ENCODE measurements around the gene RUNX1.

RUNX1 gene

DNA sequence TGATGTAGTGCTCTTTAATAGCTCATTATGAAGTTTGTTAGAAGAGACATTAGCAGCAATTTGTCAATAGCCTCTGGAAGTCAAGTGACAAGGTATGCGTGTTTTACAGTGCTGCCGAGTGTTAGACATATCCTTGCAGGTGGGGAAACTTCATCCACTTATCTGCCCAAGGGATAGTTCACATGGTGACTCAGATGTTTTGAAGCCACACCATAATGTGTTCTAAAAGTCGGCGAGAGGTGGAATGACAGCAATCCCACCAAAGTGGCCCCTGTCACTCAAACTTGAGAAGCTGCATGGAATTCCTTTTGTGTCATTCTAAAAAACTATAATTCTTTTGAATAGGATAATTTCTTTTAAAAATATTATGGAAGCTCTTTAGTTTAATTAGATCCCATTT lies 98.1 kb downstream of the RUNX1 start:
- TF ChIP-seq, protein P1, sequence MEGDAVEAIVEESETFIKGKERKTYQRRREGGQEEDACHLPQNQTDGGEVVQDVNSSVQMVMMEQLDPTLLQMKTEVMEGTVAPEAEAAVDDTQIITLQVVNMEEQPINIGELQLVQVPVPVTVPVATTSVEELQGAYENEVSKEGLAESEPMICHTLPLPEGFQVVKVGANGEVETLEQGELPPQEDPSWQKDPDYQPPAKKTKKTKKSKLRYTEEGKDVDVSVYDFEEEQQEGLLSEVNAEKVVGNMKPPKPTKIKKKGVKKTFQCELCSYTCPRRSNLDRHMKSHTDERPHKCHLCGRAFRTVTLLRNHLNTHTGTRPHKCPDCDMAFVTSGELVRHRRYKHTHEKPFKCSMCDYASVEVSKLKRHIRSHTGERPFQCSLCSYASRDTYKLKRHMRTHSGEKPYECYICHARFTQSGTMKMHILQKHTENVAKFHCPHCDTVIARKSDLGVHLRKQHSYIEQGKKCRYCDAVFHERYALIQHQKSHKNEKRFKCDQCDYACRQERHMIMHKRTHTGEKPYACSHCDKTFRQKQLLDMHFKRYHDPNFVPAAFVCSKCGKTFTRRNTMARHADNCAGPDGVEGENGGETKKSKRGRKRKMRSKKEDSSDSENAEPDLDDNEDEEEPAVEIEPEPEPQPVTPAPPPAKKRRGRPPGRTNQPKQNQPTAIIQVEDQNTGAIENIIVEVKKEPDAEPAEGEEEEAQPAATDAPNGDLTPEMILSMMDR (IDR thresholded peaks at IDR 0.05; ENCODE audit: low read depth, low read length): no peak
- no peak overlapping the region for H3K27ac ChIP-seq
- H3K36me3 ChIP-seq: no peaks in the 10 kb centered on the region
- H3K9me3 ChIP-seq (ENCODE audit: severe bottlenecking): no peaks in the 10 kb centered on the region
- no peak overlapping the region for H3K4me3 ChIP-seq (ENCODE audit: low read depth, low read length)
- DNase-seq: no peak
- H3K27me3 ChIP-seq (ENCODE audit: insufficient read depth, low read depth, severe bottlenecking): peaks cover 81% of the 10 kb centered on the region

DNA sequence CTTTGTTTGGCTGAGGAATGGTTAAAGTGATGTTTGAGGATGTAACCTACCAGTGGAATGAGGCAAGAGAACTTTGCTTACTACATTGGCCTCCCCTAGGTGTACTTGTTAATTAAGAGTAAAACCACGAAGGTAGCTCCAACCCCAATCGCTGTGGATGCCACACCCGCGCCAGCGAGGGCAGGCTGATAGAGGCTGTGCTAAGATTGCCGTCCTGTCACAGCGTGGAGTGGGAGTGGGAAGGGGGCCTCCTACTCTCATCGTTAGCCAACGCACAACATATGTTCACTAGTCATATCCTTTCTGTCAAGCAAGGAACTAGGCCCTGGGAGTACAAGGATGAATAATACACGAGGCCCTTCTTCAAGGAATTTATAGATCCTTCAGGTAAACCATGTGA lies 99.6 kb downstream of the RUNX1 start:
- Histone ChIP-seq H3K9me3 (ENCODE audit: severe bottlenecking) (no peaks in the 10 kb centered on the region), H3K4me3 (ENCODE audit: low read depth, low read length) (no peak overlapping the region), H3K27ac (no peak overlapping the region), H3K27me3 (ENCODE audit: insufficient read depth, low read depth, severe bottlenecking) (peaks cover 80% of the 10 kb centered on the region), H3K36me3 (no peaks in the 10 kb centered on the region)
- DNase-seq: no peak
- TF ChIP-seq, protein P1 (IDR thresholded peaks at IDR 0.05; ENCODE audit: low read depth, low read length): no peak

DNA sequence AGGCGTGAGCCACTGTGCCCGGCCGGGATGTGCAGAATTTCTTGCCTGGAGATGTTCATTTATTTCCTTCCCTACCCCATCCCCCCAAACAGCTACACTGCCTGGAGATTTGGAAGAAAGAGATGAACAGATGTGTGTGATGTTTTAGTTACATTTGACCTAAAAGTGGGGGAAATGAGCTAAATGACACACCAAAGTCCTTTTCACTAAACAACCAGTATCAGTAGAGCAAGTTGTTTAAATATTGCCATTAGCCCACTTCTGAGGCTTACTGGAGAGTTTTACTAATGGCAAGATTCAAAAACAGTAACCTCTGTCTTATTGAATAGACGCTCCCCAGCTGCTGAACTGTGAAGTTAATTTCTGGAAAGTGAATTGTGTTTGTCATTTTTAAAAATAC lies 100.1 kb downstream of the RUNX1 start:
- DNase-seq: no peak
- TF ChIP-seq, protein P1 (IDR thresholded peaks at IDR 0.05; ENCODE audit: low read depth, low read length): no peak
- no peak overlapping the region for H3K4me3 ChIP-seq (ENCODE audit: low read depth, low read length)
- H3K36me3 ChIP-seq: no peaks in the 10 kb centered on the region
- H3K27ac ChIP-seq: no peak overlapping the region
- no peaks in the 10 kb centered on the region for H3K9me3 ChIP-seq (ENCODE audit: severe bottlenecking)
- peaks cover 84% of the 10 kb centered on the region for H3K27me3 ChIP-seq (ENCODE audit: insufficient read depth, low read depth, severe bottlenecking)

DNA sequence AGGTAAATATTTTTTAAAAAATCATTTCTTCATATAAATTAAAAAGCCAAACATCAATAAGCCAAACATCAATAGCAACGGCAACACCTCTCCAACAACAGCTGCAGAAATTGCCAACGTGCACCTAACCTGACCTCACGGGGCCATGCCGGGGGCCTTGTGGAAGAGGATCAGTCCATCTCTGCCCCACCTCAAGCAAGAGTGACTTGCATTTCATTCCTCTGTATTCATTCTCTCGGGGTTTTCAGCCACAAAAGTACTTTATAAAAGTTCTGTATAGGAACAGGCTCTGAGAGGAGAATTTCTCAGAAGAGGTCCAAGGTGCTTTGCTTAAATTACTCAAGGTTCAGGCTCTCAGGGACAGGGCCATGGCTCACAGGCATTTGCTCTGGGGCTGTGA lies 100.9 kb downstream of the RUNX1 start:
- Histone ChIP-seq H3K27ac (no peak overlapping the region), H3K9me3 (ENCODE audit: severe bottlenecking) (no peaks in the 10 kb centered on the region), H3K36me3 (no peaks in the 10 kb centered on the region), H3K4me3 (ENCODE audit: low read depth, low read length) (no peak overlapping the region), H3K27me3 (ENCODE audit: insufficient read depth, low read depth, severe bottlenecking) (peaks cover 88% of the 10 kb centered on the region)
- TF ChIP-seq, protein P1 (IDR thresholded peaks at IDR 0.05; ENCODE audit: low read depth, low read length): no peak
- no peak for DNase-seq

DNA sequence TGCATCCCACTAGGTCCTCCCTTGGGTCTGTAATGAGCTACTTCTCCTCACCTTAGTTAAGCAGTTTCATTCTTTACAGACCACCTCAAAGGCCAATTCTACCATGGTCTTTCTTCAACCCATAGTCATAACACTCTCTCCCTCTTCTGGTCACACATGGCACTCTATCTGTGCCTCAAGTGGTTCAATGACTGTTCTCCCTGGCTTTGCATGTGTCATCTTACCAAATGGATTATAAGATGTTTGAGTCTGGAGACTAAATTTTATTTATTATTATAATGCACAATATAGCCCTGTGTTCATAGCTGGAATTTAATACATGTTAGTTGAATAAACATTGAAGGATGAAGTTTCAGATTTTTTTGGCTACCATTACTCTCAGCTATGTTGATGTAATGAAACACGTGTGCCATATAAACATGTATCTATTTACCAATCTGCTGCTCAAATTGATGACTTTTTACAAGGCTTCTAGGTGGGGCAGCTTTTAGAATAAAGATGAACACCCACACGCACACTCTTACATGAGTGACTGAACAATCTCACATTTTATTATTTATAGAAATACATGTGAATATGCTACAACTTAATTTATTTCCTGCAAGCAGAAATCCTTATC lies 102.1 kb downstream of the RUNX1 start:
- DNase-seq: no peak
- Histone ChIP-seq H3K27me3 (ENCODE audit: insufficient read depth, low read depth, severe bottlenecking) (peaks cover 91% of the 10 kb centered on the region), H3K9me3 (ENCODE audit: severe bottlenecking) (no peaks in the 10 kb centered on the region), H3K4me3 (ENCODE audit: low read depth, low read length) (no peak overlapping the region), H3K36me3 (no peaks in the 10 kb centered on the region), H3K27ac (no peak overlapping the region)
- TF ChIP-seq, protein P1 (IDR thresholded peaks at IDR 0.05; ENCODE audit: low read depth, low read length): no peak

DNA sequence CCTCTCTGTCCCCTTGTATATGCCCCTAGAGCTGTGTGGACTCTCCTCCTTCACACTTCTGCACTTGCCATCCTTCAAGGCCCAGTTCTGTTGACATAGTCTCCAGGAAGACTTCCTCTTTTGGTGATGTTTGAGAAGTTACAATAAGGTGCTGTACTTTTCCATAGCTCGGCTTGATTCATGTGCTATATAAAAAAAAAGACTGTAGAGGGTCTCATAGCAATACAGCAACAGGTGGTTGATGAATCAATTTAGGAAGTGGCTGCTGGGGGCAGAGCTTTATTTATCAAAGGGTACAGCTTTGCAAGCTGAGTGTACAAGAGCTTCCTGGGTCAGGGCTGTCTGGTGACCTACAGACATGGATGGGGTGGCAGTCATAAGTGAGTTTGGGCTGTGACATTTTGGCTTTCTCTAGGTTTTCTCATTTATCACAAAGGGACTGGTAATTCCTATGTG lies 102.7 kb downstream of the RUNX1 start:
- Histone ChIP-seq H3K4me3 (ENCODE audit: low read depth, low read length) (no peak overlapping the region), H3K27ac (no peak overlapping the region), H3K9me3 (ENCODE audit: severe bottlenecking) (no peaks in the 10 kb centered on the region), H3K36me3 (no peaks in the 10 kb centered on the region), H3K27me3 (ENCODE audit: insufficient read depth, low read depth, severe bottlenecking) (peaks cover 94% of the 10 kb centered on the region)
- TF ChIP-seq, protein P1 (IDR thresholded peaks at IDR 0.05; ENCODE audit: low read depth, low read length): no peak
- DNase-seq: no peak
